DND-41 (cell line): ENCODE data around the gene TMEM242.

Experiments used
- ATAC-seq: fragments of 200-7000 bp; cut with Tn5 transposase; 3 replicates; pipeline ENCODE4 v1.9.1; 2021; ENCODE audit warnings: low read depth; ENCODE audit not compliant: insufficient read depth
- DNase-seq: peaks from one replicate; pipeline ENCODE4 v3.0.0-alpha.2; 2020
- H2AFZ ChIP-seq: 2 replicates; pipeline ENCODE4 v1.6.0; 2012; ENCODE audit warnings: low read depth, low read length
- H3K27ac ChIP-seq: 2 replicates; pipeline ENCODE4 v1.5.1; 2012; ENCODE audit warnings: low read length, inconsistent platforms
- H3K27me3 ChIP-seq: fragments of 200-600 bp; sonication (generic); 2 replicates; pipeline ENCODE4 v1.6.0; 2012; ENCODE audit warnings: low read length, mild to moderate bottlenecking, inconsistent platforms; ENCODE audit not compliant: insufficient read depth, poor library complexity
- H3K36me3 ChIP-seq: 2 replicates; pipeline ENCODE4 v1.5.1; 2012; ENCODE audit warnings: low read length, inconsistent platforms; ENCODE audit not compliant: insufficient read depth
- H3K4me1 ChIP-seq: 2 replicates; pipeline ENCODE4 v1.5.1; 2012; ENCODE audit warnings: mild to moderate bottlenecking, low read length; ENCODE audit not compliant: insufficient read depth
- H3K4me2 ChIP-seq: 2 replicates; pipeline ENCODE4 v1.6.0; 2012; ENCODE audit warnings: mild to moderate bottlenecking, moderate library complexity, low read length, inconsistent platforms; ENCODE audit not compliant: insufficient read depth
- H3K4me3 ChIP-seq, 2 experiments: fragments of 200-600 bp in 1 of 2; shearing (Covaris generic) in 1 of 2; 2 replicates each; pipeline ENCODE4 v1.5.1; 2012 to 2016; ENCODE audit warnings: inconsistent platforms in 2 of 2, low read length in 2 of 2, mild to moderate bottlenecking in 2 of 2, low read depth in 1 of 2, moderate library complexity in 1 of 2
- H3K79me2 ChIP-seq: 2 replicates; pipeline ENCODE4 v1.6.0; 2012; ENCODE audit warnings: low read length, inconsistent platforms; ENCODE audit not compliant: insufficient read depth
- H3K9ac ChIP-seq: 2 replicates; pipeline ENCODE4 v1.6.0; 2012; ENCODE audit warnings: low read depth, mild to moderate bottlenecking, inconsistent platforms, low read length, moderate library complexity
- H3K9me3 ChIP-seq: 2 replicates; pipeline ENCODE4 v1.5.1; 2012; ENCODE audit warnings: low read length, moderate library complexity, mild to moderate bottlenecking, inconsistent platforms; ENCODE audit not compliant: insufficient read depth, severe bottlenecking
- H4K20me1 ChIP-seq: 2 replicates; pipeline ENCODE4 v1.6.0; 2012; ENCODE audit warnings: low read length; ENCODE audit not compliant: insufficient read depth
- EZH2 ChIP-seq: IDR thresholded peaks from 3 replicates; pipeline ENCODE4 v1.6.1; 2012; ENCODE audit warnings: borderline replicate concordance, low read depth, mild to moderate bottlenecking, moderate library complexity, low read length, inconsistent platforms; ENCODE audit not compliant: severe bottlenecking
- TF ChIP-seq, protein P1 (sequence below): IDR thresholded peaks from 2 replicates; pipeline ENCODE4 v1.5.1; 2012; ENCODE audit warnings: borderline replicate concordance, low read length, moderate library complexity, mild to moderate bottlenecking; ENCODE audit not compliant: poor library complexity, severe bottlenecking; ENCODE audit errors: extremely low read depth

TMEM242 gene

DNA sequence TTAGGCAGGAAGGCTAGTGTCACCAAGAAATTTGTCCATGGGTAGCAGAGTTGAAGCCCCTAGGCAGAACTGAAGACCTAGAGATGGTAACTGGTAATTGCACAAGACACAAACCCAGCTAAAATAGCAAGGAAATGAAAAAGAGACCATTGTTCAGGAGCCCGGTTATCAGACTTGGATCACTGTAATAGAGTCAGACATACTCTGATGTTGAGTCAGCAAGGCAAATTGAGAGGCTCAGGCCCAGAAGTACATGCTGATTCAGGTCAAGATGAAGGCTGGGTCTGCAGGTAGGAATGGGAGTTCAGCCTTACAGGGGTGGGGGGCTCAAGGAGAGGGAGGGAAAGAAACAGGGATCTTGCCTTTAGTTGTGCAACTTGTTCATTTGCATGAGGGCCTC lies 6.5 kb upstream of the TMEM242 start:
- DNase-seq (no peak), ATAC-seq (no peak)
- Histone ChIP-seq H4K20me1 (no peaks in the 10 kb centered on the region), H3K9me3 (no peaks in the 10 kb centered on the region), H3K4me3 (no peak overlapping the region), H2AFZ (no peak overlapping the region), H3K4me1 (no peaks in the 10 kb centered on the region), H3K27ac (no peak overlapping the region), H3K79me2 (no peaks in the 10 kb centered on the region), H3K27me3 (peaks cover 13% of the 10 kb centered on the region), H3K9ac (no peak overlapping the region), H3K4me2 (no peak overlapping the region), H3K36me3 (no peaks in the 10 kb centered on the region)
- TF ChIP-seq, protein P1, sequence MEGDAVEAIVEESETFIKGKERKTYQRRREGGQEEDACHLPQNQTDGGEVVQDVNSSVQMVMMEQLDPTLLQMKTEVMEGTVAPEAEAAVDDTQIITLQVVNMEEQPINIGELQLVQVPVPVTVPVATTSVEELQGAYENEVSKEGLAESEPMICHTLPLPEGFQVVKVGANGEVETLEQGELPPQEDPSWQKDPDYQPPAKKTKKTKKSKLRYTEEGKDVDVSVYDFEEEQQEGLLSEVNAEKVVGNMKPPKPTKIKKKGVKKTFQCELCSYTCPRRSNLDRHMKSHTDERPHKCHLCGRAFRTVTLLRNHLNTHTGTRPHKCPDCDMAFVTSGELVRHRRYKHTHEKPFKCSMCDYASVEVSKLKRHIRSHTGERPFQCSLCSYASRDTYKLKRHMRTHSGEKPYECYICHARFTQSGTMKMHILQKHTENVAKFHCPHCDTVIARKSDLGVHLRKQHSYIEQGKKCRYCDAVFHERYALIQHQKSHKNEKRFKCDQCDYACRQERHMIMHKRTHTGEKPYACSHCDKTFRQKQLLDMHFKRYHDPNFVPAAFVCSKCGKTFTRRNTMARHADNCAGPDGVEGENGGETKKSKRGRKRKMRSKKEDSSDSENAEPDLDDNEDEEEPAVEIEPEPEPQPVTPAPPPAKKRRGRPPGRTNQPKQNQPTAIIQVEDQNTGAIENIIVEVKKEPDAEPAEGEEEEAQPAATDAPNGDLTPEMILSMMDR, result no peak
- TF ChIP-seq EZH2, result no peak

DNA sequence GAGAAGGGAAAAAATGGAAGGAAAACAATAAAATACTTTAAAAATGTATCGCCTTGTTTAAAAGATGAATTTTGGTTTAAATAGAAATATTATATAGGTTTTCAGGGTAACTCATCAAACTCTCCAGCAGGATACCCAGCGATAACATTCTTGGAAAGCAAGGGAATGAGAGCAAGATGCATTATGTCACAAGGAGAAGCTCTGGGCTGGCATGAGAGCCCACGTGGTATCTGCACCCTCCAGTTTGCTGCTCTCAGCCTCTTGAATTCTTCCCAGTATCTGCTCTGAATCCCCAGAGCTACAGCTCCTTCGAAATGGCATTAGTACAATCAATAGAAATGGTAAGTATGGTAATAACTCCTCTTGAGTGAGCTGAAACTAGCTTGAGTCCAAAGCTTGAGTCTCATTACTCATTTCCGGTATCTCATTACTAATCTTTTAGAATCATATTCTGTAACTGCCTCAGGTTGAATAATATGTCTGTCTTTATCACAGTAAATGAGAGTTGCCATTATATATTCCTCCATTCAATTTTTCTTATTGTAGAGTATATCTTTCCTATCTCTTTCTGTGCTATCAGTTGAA lies 4.9 kb upstream of the TMEM242 start:
- no peaks in the 10 kb centered on the region for H4K20me1 ChIP-seq
- peaks cover under 1% of the 10 kb centered on the region; the same call in 1 of the 2 replicates for H3K79me2 ChIP-seq
- no peak overlapping the region for H3K9ac ChIP-seq
- H3K4me3 ChIP-seq, result no peak overlapping the region
- no peaks in the 10 kb centered on the region for H3K9me3 ChIP-seq
- H2AFZ ChIP-seq, result no peak overlapping the region
- H3K27ac ChIP-seq, result no peak overlapping the region
- TF ChIP-seq, protein P1, result no peak
- no peak for TF ChIP-seq EZH2
- H3K4me2 ChIP-seq, result no peak overlapping the region
- no peak for DNase-seq
- H3K4me1 ChIP-seq, result peaks cover 9% of the 10 kb centered on the region
- no peak for ATAC-seq
- H3K27me3 ChIP-seq, result peaks cover 13% of the 10 kb centered on the region
- no peaks in the 10 kb centered on the region; the same call in 1 of the 2 replicates for H3K36me3 ChIP-seq

DNA sequence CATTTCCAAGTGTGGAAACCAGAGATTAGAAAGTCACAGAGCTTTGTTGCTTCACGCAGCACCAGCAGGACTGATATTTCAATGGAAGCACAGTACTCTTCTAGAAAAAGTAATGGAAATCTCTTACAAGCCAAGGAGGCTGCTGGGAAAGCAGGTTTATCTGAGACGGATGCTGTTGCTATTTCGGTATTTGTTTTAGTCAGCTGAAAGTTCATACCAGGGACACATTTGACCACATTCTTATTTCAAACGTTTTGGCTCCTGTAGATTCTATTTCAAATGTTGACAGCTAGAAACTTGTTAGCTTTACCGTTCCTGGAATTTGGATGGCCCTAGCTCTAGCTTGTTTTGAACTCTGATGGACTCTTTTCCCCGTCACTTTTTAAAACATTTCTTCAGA lies 3.7 kb upstream of the TMEM242 start:
- Histone ChIP-seq H4K20me1 (no peaks in the 10 kb centered on the region), H3K27ac (no peak overlapping the region), H3K9ac (no peak overlapping the region), H3K36me3 (no peaks in the 10 kb centered on the region; the same call in 1 of the 2 replicates), H3K4me1 (peaks cover 19% of the 10 kb centered on the region), H3K79me2 (peaks cover 13% of the 10 kb centered on the region), H3K4me2 (no peak overlapping the region), H3K9me3 (no peaks in the 10 kb centered on the region), H2AFZ (no peak overlapping the region), H3K27me3 (peaks cover 9% of the 10 kb centered on the region), H3K4me3 (no peak overlapping the region)
- ATAC-seq, result no peak
- TF ChIP-seq, protein P1, result no peak
- TF ChIP-seq EZH2, result no peak
- DNase-seq, result no peak
